ENCODE results near the gene INVS. TPM values are rescaled to one million over a fixed set of nuclear protein-coding genes. Genes with fewer than 3 reads are reported as not detected.

Gene INVS
- total and polyA plus RNA-seq, 2 experiments from 2014 or later, result 8.5 to 17.0 TPM

GRCh38 chr9:100070104-100071041 lies 28.7 kb upstream of the INVS start:
- Histone ChIP-seq H3K9me2 (ENCODE audit: insufficient read depth) (no peaks in the 10 kb centered on the region), H3F3A (ENCODE audit: insufficient read depth) (peaks cover 6% of the 10 kb centered on the region; the same call in 1 of the 2 replicates), H3K27ac (no peak overlapping the region), H3K27me3 (replicated peaks; ENCODE audit: insufficient read depth) (no peaks in the 10 kb centered on the region), H3K4me3 (no peak overlapping the region), H3K4me1 (ENCODE audit: insufficient read depth) (peaks cover 3% of the 10 kb centered on the region), H3K36me3 (ENCODE audit: low read depth) (no peaks in the 10 kb centered on the region), H3K9me3 (ENCODE audit: low read depth) (no peaks in the 10 kb centered on the region), H4K20me1 (ENCODE audit: insufficient read depth) (peaks cover 22% of the 10 kb centered on the region; the same call in 1 of the 2 replicates), H2AFZ (no peak overlapping the region), H3K4me2 (ENCODE audit: unreplicated experiment) (no peak overlapping the region), H3K9ac (no peak overlapping the region), H3K79me2 (ENCODE audit: insufficient read depth) (peaks cover 77% of the 10 kb centered on the region)
- 81 to 82% methylated on average over 2 of the region's 2 CpGs for WGBS, 2 experiments (ENCODE audit: low coverage in 1 of 2, low lambda C conversion rate in 2 of 2, missing lambda C conversion rate in 2 of 2)
- TF ChIP-seq EZH2 (IDR thresholded peaks at IDR 0.05; ENCODE audit: insufficient read depth, poor library complexity, severe bottlenecking) (no peak), EZH2phosphoT487 (IDR thresholded peaks at IDR 0.05; ENCODE audit: insufficient read depth, low read depth) (no peak)
- no peak for DNase-seq
- in situ Hi-C loops (cut with MboI), result no loop called here

DNA sequence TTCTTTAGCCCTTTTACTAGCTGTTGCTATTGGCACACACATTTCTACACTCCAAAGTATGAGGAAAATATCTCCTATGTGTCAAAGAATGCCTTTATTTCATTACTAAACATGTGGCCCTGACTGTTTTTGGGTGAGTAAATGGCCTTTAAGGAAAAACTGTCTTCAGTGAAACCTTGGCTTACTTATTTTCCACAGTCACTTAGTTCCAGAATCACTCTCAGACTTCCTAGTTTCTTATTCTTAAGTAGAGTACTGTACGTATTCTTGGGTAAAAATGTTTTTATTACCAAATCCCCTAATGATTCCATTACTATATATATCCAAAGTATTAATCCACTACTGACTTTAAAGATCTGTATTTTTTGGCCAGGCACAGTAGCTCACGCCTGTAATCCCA lies 27.8 kb upstream of the INVS start:
- TF ChIP-seq EZH2 (IDR thresholded peaks at IDR 0.05; ENCODE audit: insufficient read depth, poor library complexity, severe bottlenecking) (no peak), EZH2phosphoT487 (IDR thresholded peaks at IDR 0.05; ENCODE audit: insufficient read depth, low read depth) (no peak)

GRCh38 chr9:100072805-100073204 lies 26.2 kb upstream of the INVS start:
- TF ChIP-seq EZH2 (IDR thresholded peaks at IDR 0.05; ENCODE audit: insufficient read depth, poor library complexity, severe bottlenecking) (no peak), EZH2phosphoT487 (IDR thresholded peaks at IDR 0.05; ENCODE audit: insufficient read depth, low read depth) (no peak)
- Histone ChIP-seq H3F3A (ENCODE audit: insufficient read depth) (no peaks in the 10 kb centered on the region), H3K27me3 (replicated peaks; ENCODE audit: insufficient read depth) (no peaks in the 10 kb centered on the region), H3K79me2 (ENCODE audit: insufficient read depth) (peaks cover 85% of the 10 kb centered on the region), H3K27ac (no peak overlapping the region), H2AFZ (no peak overlapping the region), H3K9me2 (ENCODE audit: insufficient read depth) (no peaks in the 10 kb centered on the region), H3K4me2 (ENCODE audit: unreplicated experiment) (no peak overlapping the region), H3K9ac (no peak overlapping the region), H3K4me3 (no peak overlapping the region), H3K9me3 (ENCODE audit: low read depth) (no peaks in the 10 kb centered on the region), H3K36me3 (ENCODE audit: low read depth) (no peaks in the 10 kb centered on the region), H4K20me1 (ENCODE audit: insufficient read depth) (peaks cover 22% of the 10 kb centered on the region; the same call in 1 of the 2 replicates), H3K4me1 (ENCODE audit: insufficient read depth) (no peaks in the 10 kb centered on the region)
- in situ Hi-C loops (cut with MboI), result no loop called here
- 92 to 93% methylated on average over 2 of the region's 2 CpGs for WGBS, 2 experiments (ENCODE audit: low coverage in 1 of 2, low lambda C conversion rate in 2 of 2, missing lambda C conversion rate in 2 of 2)
- DNase-seq, result no peak

More for the DNA sequence above, 27.8 kb upstream of the INVS start:
- Histone ChIP-seq H4K20me1 (ENCODE audit: insufficient read depth) (peaks cover 22% of the 10 kb centered on the region; the same call in 1 of the 2 replicates), H2AFZ (no peak overlapping the region), H3K9me2 (ENCODE audit: insufficient read depth) (no peaks in the 10 kb centered on the region), H3K4me3 (no peak overlapping the region), H3K79me2 (ENCODE audit: insufficient read depth) (peaks cover 77% of the 10 kb centered on the region), H3K36me3 (ENCODE audit: low read depth) (no peaks in the 10 kb centered on the region), H3K4me2 (ENCODE audit: unreplicated experiment) (no peak overlapping the region), H3K27ac (no peak overlapping the region), H3K27me3 (replicated peaks; ENCODE audit: insufficient read depth) (no peaks in the 10 kb centered on the region), H3F3A (ENCODE audit: insufficient read depth) (no peaks in the 10 kb centered on the region), H3K9ac (no peak overlapping the region), H3K4me1 (ENCODE audit: insufficient read depth) (no peaks in the 10 kb centered on the region), H3K9me3 (ENCODE audit: low read depth) (no peaks in the 10 kb centered on the region)
- 98% methylated on average over 2 of the region's 2 CpGs for WGBS, 2 experiments (ENCODE audit: low coverage in 1 of 2, low lambda C conversion rate in 2 of 2, missing lambda C conversion rate in 2 of 2)
- in situ Hi-C loops (cut with MboI), result no loop called here
- peak; percentile 9 for DNase-seq

- in situ Hi-C loops (cut with MboI), result no loop called here
- no peaks in the 10 kb centered on the region for H3K9me2 ChIP-seq (ENCODE audit: insufficient read depth)
Observed at GRCh38 chr9:100074093-100074492, 24.9 kb upstream of the INVS start.

More at GRCh38 chr9:100074093-100074492, 24.9 kb upstream of the INVS start:
- no peak for TF ChIP-seq EZH2 (IDR thresholded peaks at IDR 0.05; ENCODE audit: insufficient read depth, poor library complexity, severe bottlenecking)
- Histone ChIP-seq H3K27ac (no peak overlapping the region), H3K4me1 (ENCODE audit: insufficient read depth) (no peaks in the 10 kb centered on the region), H3K9ac (no peak overlapping the region), H3K9me3 (ENCODE audit: low read depth) (no peaks in the 10 kb centered on the region), H3K4me3 (no peak overlapping the region), H3K27me3 (replicated peaks; ENCODE audit: insufficient read depth) (no peaks in the 10 kb centered on the region), H3K4me2 (ENCODE audit: unreplicated experiment) (no peak overlapping the region), H3F3A (ENCODE audit: insufficient read depth) (no peaks in the 10 kb centered on the region), H3K79me2 (ENCODE audit: insufficient read depth) (peaks cover 97% of the 10 kb centered on the region), H2AFZ (no peak overlapping the region), H3K36me3 (ENCODE audit: low read depth) (no peaks in the 10 kb centered on the region), H4K20me1 (ENCODE audit: insufficient read depth) (peaks cover 22% of the 10 kb centered on the region; the same call in 1 of the 2 replicates)
- WGBS, 2 experiments (ENCODE audit: low coverage in 1 of 2, low lambda C conversion rate in 2 of 2, missing lambda C conversion rate in 2 of 2), result 97 to 98% methylated on average over 6 of the region's 6 CpGs
- DNase-seq, result no peak

All from GM23248 (cell line).